Measurements from ENCODE around the gene ST6GALNAC1. TPM values are rescaled to one million over a fixed set of nuclear protein-coding genes. Genes with fewer than 3 reads are reported as not detected.

The ST6GALNAC1 gene
- total RNA-seq, 4 donors from 2014 or later: 1.5 to 11.8 (median 3.2) TPM

GRCh38 chr17:76657505-76658241 is 14.1 kb upstream of the ST6GALNAC1 start:
- H3K27ac ChIP-seq: no peak overlapping the region

GRCh38 chr17:76654408-76654807 is 10.9 kb upstream of the ST6GALNAC1 start:
- no peak overlapping the region for H3K4me3 ChIP-seq
- H3K27me3 ChIP-seq: no peaks in the 10 kb centered on the region
- no peaks in the 10 kb centered on the region for H3K9me3 ChIP-seq
- TF ChIP-seq POLR2A (IDR thresholded peaks at IDR 0.05): no peak
- TF ChIP-seq CTCF (IDR thresholded peaks at IDR 0.05): no peak
- intact Hi-C loops (cut with DNase I; ENCODE audit: low total_unique reads): no loop called here
- H3K27ac ChIP-seq: no peak overlapping the region
- no peaks in the 10 kb centered on the region for H3K4me1 ChIP-seq
- no peaks in the 10 kb centered on the region for H3K36me3 ChIP-seq
- DNase-seq: no peak

More at GRCh38 chr17:76657505-76658241, 14.1 kb upstream of the ST6GALNAC1 start:
- intact Hi-C loops (cut with DNase I; ENCODE audit: low total_unique reads): no loop called here
- no peaks in the 10 kb centered on the region for H3K27me3 ChIP-seq
- DNase-seq: no peak
- H3K9me3 ChIP-seq: no peaks in the 10 kb centered on the region
- no peaks in the 10 kb centered on the region for H3K36me3 ChIP-seq
- no peak for TF ChIP-seq POLR2A (IDR thresholded peaks at IDR 0.05)
- TF ChIP-seq CTCF (IDR thresholded peaks at IDR 0.05): no peak
- no peak overlapping the region for H3K4me3 ChIP-seq
- peaks cover 0 to 11% of the 10 kb centered on the region in 2 donors for H3K4me1 ChIP-seq

- Histone ChIP-seq H3K9me3 (no peaks in the 10 kb centered on the region), H3K4me1 (no peaks in the 10 kb centered on the region), H3K27me3 (no peaks in the 10 kb centered on the region), H3K36me3 (no peaks in the 10 kb centered on the region), H3K4me3 (no peak overlapping the region), H3K27ac (no peak overlapping the region)
- TF ChIP-seq CTCF (IDR thresholded peaks at IDR 0.05) (no peak), POLR2A (IDR thresholded peaks at IDR 0.05) (no peak)
- intact Hi-C loops (cut with DNase I; ENCODE audit: low total_unique reads): no loop called here
- DNase-seq: no peak
Measured at GRCh38 chr17:76650504-76650903, 6.9 kb upstream of the ST6GALNAC1 start.

GRCh38 chr17:76646712-76647111 is 3.2 kb upstream of the ST6GALNAC1 start:
- no peak for DNase-seq
- Histone ChIP-seq H3K27me3 (no peaks in the 10 kb centered on the region), H3K36me3 (no peaks in the 10 kb centered on the region), H3K27ac (no peak overlapping the region), H3K4me3 (no peak overlapping the region), H3K4me1 (no peaks in the 10 kb centered on the region), H3K9me3 (no peaks in the 10 kb centered on the region)
- no peak for TF ChIP-seq POLR2A (IDR thresholded peaks at IDR 0.05)
- TF ChIP-seq CTCF (IDR thresholded peaks at IDR 0.05): no peak
- intact Hi-C loops (cut with DNase I; ENCODE audit: low total_unique reads): no loop called here

- no peaks in the 10 kb centered on the region for H3K27me3 ChIP-seq
- no peaks in the 10 kb centered on the region for H3K9me3 ChIP-seq
- no peaks in the 10 kb centered on the region for H3K4me1 ChIP-seq
- intact Hi-C loops (cut with DNase I; ENCODE audit: low total_unique reads): no loop called here
- no peak for TF ChIP-seq CTCF (IDR thresholded peaks at IDR 0.05)
- no peak for TF ChIP-seq POLR2A (IDR thresholded peaks at IDR 0.05)
- H3K27ac ChIP-seq: no peak overlapping the region
- H3K4me3 ChIP-seq: no peak overlapping the region
- no peak for DNase-seq
- no peaks in the 10 kb centered on the region for H3K36me3 ChIP-seq
Measured at GRCh38 chr17:76645481-76645880, 1.9 kb upstream of the ST6GALNAC1 start.
